ENCODE results near the gene OFD1. TPM values are rescaled to one million over a fixed set of nuclear protein-coding genes. Genes with fewer than 3 reads are reported as not detected.

The OFD1 gene
- polyA plus RNA-seq, 1 experiment: 14.1 TPM

- TF ChIP-seq, protein P1, sequence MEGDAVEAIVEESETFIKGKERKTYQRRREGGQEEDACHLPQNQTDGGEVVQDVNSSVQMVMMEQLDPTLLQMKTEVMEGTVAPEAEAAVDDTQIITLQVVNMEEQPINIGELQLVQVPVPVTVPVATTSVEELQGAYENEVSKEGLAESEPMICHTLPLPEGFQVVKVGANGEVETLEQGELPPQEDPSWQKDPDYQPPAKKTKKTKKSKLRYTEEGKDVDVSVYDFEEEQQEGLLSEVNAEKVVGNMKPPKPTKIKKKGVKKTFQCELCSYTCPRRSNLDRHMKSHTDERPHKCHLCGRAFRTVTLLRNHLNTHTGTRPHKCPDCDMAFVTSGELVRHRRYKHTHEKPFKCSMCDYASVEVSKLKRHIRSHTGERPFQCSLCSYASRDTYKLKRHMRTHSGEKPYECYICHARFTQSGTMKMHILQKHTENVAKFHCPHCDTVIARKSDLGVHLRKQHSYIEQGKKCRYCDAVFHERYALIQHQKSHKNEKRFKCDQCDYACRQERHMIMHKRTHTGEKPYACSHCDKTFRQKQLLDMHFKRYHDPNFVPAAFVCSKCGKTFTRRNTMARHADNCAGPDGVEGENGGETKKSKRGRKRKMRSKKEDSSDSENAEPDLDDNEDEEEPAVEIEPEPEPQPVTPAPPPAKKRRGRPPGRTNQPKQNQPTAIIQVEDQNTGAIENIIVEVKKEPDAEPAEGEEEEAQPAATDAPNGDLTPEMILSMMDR (IDR thresholded peaks at IDR 0.05; ENCODE audit: low read depth, low read length): no peak
- Histone ChIP-seq H3K9me3 (ENCODE audit: control insufficient read depth, insufficient read depth, low read length) (no peaks in the 10 kb centered on the region), H3K4me3 (ENCODE audit: low read depth, low read length) (no peak overlapping the region), H3K27ac (ENCODE audit: low read depth, low read length) (no peak overlapping the region), H3K27me3 (ENCODE audit: control insufficient read depth, insufficient read depth, low read length) (no peaks in the 10 kb centered on the region)
- no peak for DNase-seq (ENCODE audit: low read depth, low spot score)
- ChIA-PET POLR2A (no interaction called here), CTCF (no interaction called here)
These were observed 74.3 kb downstream of the OFD1 start for GRCh38 chrX:13808865-13809264.

- H3K9me3 ChIP-seq (ENCODE audit: control insufficient read depth, insufficient read depth, low read length): no peaks in the 10 kb centered on the region
- ChIA-PET POLR2A (no interaction called here), CTCF (no interaction called here)
- no peak for DNase-seq (ENCODE audit: low read depth, low spot score)
- H3K27ac ChIP-seq (ENCODE audit: low read depth, low read length): no peak overlapping the region
- no peaks in the 10 kb centered on the region for H3K27me3 ChIP-seq (ENCODE audit: control insufficient read depth, insufficient read depth, low read length)
- TF ChIP-seq, protein P1 (IDR thresholded peaks at IDR 0.05; ENCODE audit: low read depth, low read length): no peak
- no peak overlapping the region for H3K4me3 ChIP-seq (ENCODE audit: low read depth, low read length)
These were observed 81.1 kb downstream of the OFD1 start for GRCh38 chrX:13815664-13816063.

DNA sequence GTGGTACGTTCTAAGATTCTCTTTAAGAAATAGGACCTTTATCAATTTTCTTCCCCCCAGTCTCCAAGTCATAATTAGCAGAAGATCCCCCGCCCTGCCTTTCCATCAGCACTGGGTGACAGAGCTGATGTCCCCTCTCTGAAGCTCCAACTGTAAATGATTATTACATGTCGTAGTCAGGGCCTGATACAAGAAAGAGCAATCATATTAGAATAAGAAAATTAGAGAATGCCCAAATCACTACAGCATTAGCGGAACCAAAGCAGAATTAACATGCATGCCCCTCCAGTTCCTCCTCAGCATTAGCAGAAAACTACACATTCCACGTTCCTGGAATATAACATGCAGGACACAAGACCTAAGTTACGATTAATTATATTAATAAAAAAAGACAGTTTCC is 81.6 kb downstream of the OFD1 start:
- H3K4me3 ChIP-seq (ENCODE audit: low read depth, low read length): no peak overlapping the region
- no peak for DNase-seq (ENCODE audit: low read depth, low spot score)
- H3K9me3 ChIP-seq (ENCODE audit: control insufficient read depth, insufficient read depth, low read length): no peaks in the 10 kb centered on the region
- no peak overlapping the region for H3K27ac ChIP-seq (ENCODE audit: low read depth, low read length)
- CTCF ChIA-PET: no interaction called here
- POLR2A ChIA-PET: no interaction called here
- TF ChIP-seq, protein P1 (IDR thresholded peaks at IDR 0.05; ENCODE audit: low read depth, low read length): no peak
- H3K27me3 ChIP-seq (ENCODE audit: control insufficient read depth, insufficient read depth, low read length): no peaks in the 10 kb centered on the region

DNA sequence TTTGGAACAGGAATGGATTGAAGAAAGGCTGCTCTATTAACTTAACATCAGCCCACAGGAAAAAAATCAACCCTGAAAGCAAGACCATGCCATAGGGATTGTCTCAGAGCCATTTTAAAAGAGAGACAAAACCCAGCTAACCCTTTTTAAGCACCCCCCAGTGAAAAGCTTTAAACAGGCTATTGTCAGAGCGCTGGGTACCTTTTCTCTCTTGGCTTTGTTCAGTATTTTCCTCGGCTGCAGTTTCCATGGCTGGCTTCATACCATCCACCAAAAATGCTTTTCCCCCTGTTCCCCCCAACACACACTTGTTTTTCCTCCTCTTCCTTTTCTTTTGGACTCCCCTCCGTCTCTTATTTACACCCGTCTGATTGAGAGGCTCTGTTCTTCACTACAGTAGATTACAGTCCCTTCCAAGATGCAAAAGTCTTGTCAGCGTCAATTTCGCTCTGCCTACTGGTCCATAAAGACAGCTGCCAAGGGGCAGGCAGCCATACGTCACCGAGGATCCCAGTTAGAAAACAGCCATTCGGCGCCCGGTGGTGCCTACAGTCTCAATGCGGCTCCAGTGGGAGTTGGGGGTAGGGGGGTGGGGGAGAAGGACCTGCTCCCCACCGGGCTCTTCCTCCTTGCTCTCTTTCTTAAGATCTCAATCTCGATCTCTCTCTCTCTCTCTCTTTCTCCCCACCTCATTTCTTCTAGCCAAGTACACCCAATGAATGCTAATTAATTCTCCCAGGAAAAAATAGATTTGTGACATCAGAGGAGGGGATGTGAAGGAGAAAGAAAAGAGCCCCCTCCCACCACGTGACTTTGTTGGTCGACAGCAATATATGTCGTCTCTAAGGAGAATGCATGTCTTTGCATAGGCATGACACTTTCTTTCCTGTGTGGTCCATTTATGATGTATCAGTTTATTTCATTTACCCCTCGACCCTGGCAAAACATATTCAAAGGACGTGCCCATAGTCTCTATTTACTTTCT is 82.4 kb downstream of the OFD1 start, which contains the start of gene GPM6B:
TSS of gene GPM6B (minus strand) at position 451 of the 985 bp plus-strand sequence. CDS start at position 262, 189 bp downstream.
- Histone ChIP-seq H3K27ac (ENCODE audit: low read depth, low read length) (no peak within 1 kb of the TSS), H3K4me3 (ENCODE audit: low read depth, low read length) (no peak within 1 kb of the TSS), H3K9me3 (ENCODE audit: control insufficient read depth, insufficient read depth, low read length) (no peaks in the 10 kb centered on the region), H3K27me3 (ENCODE audit: control insufficient read depth, insufficient read depth, low read length) (no peaks in the 10 kb centered on the region)
- POLR2A ChIA-PET: no interaction called here
- TF ChIP-seq, protein P1 (IDR thresholded peaks at IDR 0.05; ENCODE audit: low read depth, low read length): no peak
- CTCF ChIA-PET: no interaction called here
- DNase-seq (ENCODE audit: low read depth, low spot score): no peak

Other genes with a start within 250 kb of the OFD1 start
- not detected in 2 replicates for gene EGFL6, start 165.1 kb upstream of the OFD1 start, polyA plus RNA-seq (2011; rRNA removed)
- 1.2 and 1.7 TPM in 2 replicates for gene TCEANC, start 81.6 kb upstream of the OFD1 start, polyA plus RNA-seq (2011; rRNA removed)
- 27.9 and 41.7 TPM in 2 replicates for gene RAB9A, start 45.6 kb upstream of the OFD1 start, polyA plus RNA-seq (2011; rRNA removed)
- gene TRAPPC2, start 128 bp upstream of the OFD1 start, polyA plus RNA-seq (2011; rRNA removed): 9.7 and 11.1 TPM in 2 replicates
- gene GPM6B, start 82.3 kb downstream of the OFD1 start, polyA plus RNA-seq (2011; rRNA removed): 0.35 and 0.67 TPM in 2 replicates

All from AG04450 (cell line).